NCI-H748 treated with DMSO at 0.1 percent for 48 hours (cell line): ENCODE data around the gene FLCN.

Experiments used
- DNase-seq: peaks from one replicate; lab custom pipeline; 2025; lab: John Stamatoyannopoulos, UW

The FLCN gene

DNA sequence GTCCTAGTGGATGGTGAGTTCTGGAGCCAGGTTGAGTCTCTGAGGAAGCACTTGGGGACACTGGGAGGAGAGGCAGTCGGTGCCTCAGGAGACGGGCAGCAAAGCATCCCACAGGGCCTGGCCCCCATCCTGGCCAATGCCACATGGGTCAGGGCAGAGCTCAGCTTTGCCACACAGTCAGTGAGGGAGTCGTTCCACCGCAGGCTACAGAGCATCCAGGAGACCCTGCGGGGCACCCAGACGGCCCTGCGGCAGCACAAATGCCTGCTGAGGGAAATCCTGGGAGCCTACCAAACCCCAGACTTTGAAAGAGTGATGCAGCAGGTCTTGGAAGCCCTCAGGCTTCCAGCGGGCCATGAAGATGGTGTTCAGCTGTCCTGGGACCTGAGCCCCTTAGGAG, 70.5 kb downstream of the FLCN start:
- no peak for DNase-seq

DNA sequence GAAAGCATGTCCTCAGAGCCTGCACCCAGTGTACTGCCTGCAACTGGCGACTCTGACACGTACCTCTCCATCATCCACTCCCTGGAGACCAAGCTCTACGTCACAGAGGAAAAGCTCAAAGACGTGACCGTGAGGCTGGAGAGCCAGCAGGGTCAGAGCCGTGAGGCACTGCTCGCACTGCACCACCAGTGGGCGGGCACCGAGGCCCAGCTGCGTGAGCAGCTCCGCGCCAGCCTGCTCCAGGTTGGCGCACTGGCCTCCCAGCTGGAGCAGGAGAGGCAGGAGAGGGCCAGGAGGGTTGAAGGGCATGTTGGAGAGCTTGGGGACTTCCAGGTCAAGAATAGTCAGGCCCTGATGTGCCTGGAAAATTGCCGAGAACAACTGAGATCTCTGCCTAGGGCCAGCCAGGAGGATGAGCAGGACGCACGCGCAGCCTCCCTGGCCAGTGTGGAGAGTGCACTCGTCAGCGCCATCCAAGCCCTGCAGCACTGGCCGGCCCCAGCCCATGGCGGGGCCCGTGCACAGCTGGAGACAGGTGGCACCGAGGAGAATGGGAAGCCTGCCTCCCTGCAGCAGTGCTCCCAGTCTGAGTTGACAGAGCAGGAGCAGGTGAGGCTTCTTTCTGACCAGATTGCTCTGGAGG, 71.2 kb downstream of the FLCN start:
- no peak for DNase-seq

DNA sequence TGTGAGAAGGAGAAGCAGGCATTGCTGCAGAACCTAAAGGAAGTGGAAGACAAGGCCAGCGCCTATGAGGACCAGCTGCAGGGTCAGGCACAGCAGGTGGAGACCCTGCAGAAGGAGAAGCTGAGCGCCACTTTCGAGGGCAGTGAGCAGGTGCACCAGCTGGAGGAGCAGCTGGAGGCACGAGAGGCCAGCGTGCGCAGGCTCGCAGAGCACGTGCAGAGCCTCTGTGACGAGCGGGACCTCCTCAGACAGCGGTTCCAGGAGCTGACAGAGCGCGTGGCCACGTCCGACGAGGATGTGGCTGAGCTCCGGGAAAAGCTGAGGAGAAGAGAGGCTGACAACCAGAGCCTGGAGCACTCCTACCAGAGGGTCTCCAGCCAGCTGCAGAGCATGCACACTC, 72.3 kb downstream of the FLCN start:
- no peak for DNase-seq

DNA sequence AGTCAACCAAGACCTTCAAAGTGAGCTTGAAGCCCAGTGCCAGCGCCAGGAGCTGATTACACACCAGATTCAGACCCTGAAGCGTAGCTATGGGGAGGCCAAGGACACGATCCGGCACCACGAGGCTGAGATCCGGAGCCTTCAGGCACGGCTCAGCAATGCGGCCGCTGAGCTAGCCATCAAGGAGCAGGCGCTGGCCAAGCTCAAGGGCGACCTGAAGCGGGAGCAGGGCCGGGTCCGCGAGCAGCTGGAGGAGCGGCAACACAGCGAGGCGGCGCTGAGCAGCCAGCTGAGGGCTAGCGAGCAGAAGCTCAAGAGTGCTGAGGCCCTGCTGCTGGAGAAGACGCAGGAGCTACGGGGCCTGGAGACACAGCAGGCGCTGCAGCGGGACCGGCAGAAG, 72.8 kb downstream of the FLCN start:
- no peak for DNase-seq
